ENCODE data around the gene TOB2.

- no peak for TF ChIP-seq CTCF (IDR thresholded peaks at IDR 0.05)
- no peak for TF ChIP-seq POLR2A (IDR thresholded peaks at IDR 0.05)
Measured at GRCh38 chr22:41445129-41446056, 1.2 kb downstream of the TOB2 start.
